ENCODE data around the gene KLK7. TPM values are rescaled to one million over a fixed set of nuclear protein-coding genes. Genes with fewer than 3 reads are reported as not detected.

The KLK7 gene
- total RNA-seq (2022; extraction: Qiagen RNA extraction; ENCODE audit: low read depth), result not detected in 5 replicates

DNA sequence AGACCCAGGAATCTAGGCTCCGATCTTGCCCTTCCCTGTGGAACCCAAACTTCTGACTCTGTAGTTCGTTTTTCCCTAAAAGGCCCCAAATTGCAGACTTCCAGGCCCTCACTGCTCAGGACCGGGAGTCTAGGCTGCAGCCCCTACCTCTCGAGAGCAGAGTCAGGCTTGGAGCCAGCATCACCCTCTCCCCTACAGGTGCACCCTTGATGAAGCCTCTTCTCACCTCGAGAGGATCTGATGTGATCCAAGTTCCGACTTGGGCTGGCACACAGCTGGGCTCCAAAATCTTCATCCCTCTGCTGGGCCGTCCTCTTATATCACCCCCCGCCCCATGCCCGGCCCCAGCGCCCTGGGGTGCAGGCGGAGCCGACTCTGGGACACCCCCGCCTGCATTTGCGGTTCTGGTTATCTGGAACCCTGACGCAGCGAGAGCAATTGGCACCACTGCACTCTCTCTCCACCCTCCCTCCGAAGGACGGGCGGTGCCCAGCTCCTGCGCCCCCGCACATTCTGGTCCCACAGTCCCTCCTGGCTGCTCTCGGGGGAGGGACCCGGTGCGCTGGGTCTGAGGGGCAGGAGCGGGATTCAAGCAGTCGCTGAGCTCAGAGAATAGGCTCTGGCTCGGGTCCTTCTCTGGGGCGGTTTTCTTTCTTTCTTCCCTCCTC lies at the start of gene KLK7:
TSS of gene KLK7 (minus strand) at position 293 of the 668 bp plus-strand sequence. CDS start 1,518 bp downstream, outside the sequence.

DNA sequence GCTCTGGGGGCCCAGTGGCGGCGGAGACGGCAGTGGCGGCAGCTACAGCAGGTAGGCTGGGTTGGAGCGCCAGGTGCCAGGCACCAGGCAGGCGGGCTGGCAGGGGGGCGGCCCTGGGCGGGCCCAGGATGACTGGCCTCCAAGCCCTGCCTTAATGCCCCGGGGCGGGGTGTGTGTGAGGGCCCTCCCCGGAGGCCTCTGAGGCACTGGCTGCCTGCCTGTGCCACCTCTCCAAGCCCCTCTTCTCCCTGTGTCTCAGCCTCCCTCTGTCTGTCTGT lies 42.8 kb upstream of the KLK7 start, which contains the start of gene KLK11:
TSS of gene KLK11 (minus strand) at position 63 of the 278 bp plus-strand sequence. CDS start 985 bp downstream, outside the sequence.

DNA sequence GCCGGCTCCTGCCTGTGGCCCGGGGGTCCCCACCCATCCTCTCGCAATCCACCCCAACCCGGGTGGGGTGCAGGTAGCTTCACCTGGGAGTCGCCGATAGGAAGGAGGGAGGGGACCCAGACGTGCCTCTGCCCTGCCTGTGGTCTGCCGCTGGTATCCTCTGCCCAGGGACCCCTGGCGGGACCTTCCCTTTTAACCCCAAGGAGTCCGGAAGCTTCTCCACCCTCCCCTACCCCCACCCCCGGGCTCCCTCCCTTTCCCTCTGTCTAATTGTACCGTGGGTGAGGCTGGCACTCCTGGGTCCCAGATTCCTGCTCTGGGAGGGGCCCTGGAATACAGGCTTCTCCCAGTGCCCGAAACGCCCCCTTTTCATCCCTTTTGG lies 35.8 kb upstream of the KLK7 start, which contains the start of gene KLK10:
TSS of gene KLK10 (minus strand) at position 166 of the 382 bp plus-strand sequence. CDS start 579 bp downstream, outside the sequence.

DNA sequence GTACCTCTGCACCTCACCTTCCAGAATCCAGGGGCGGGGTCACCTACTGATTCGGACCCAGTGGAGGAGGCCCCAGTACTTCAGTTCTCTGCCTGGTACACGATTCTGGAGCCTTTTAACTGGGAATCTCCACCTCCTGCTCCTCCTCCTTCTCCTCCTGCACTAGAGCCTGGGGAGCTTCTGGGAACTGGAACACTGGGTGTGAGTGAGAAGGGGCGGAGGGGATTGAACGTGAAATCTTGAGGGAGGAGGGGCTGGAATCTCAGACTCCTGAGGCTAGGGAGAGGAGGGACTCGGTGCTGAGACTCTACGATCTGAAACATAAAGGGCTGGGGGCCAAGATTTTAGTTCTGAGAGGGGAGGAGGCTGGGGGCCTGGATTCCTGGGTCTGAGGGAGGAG lies 17.8 kb upstream of the KLK7 start, which contains the start of gene KLK8:
TSS of gene KLK8 (minus strand) at position 90 of the 400 bp plus-strand sequence. CDS start 437 bp downstream, outside the sequence.

DNA sequence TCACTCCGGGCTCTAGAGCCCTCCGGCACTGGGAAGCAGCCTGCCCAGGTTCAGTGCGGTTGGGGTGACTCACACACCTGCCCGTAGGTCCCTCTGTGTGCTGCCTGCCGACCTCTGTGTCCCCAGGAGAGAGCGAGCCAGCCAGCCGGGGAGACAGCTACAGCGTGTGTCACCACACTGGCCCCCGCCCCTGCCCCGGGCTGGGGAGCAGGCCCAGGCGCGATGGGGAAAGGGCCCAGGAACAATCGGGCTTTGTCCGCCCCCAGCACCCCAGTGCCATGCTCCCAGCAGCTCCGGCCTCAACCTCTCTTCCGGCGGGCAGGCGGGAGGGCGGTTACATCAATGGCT lies 14.3 kb downstream of the KLK7 start, which contains the start of gene KLK6:
TSS of gene KLK6 (minus strand) at position 179 of the 348 bp plus-strand sequence. CDS start 1,487 bp downstream, outside the sequence.

DNA sequence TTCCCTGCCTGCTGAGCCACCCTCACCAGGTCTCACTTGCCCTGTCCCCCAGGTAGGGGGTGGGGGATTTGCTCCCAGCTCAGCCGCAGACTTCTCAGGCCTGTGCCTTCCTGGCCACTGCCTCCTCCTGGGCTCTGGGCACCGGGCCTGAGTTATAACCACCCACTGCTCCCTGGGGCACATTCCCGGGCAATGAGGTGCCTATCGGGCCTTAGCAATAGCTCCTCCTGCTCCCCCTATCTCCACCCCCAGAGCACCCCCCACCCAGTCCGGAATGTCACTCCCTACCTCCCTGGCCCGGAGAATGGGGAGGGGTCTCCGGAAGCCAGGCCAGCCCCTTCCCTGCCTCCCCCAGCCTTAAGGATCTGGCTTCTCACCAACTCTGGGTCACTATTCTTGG lies 30.8 kb downstream of the KLK7 start, which contains the start of gene KLK5:
TSS of gene KLK5 (minus strand) at position 129 of the 400 bp plus-strand sequence. CDS start 381 bp downstream, outside the sequence.

Other genes with a start within 250 kb of the KLK7 start
- not detected in 5 replicates for gene GPR32, start 213.5 kb downstream of the KLK7 start, total RNA-seq (2022; extraction: Qiagen RNA extraction; ENCODE audit: low read depth)
- gene ACP4, start 193.5 kb downstream of the KLK7 start, total RNA-seq (2022; extraction: Qiagen RNA extraction; ENCODE audit: low read depth), result not detected in 5 replicates
- gene KLK1, start 160.1 kb downstream of the KLK7 start, total RNA-seq (2022; extraction: Qiagen RNA extraction; ENCODE audit: low read depth), result 0.16 to 0.46 TPM (median 0.17 TPM) in 3 of 5 replicates, not detected in the others
- not detected in 5 replicates for gene KLK15, start 150.3 kb downstream of the KLK7 start, total RNA-seq (2022; extraction: Qiagen RNA extraction; ENCODE audit: low read depth)
- 0.17 TPM in 1 of 5 replicates, not detected in the others for gene KLK3, start 129.0 kb downstream of the KLK7 start, total RNA-seq (2022; extraction: Qiagen RNA extraction; ENCODE audit: low read depth)
- gene KLK2, start 110.5 kb downstream of the KLK7 start, total RNA-seq (2022; extraction: Qiagen RNA extraction; ENCODE audit: low read depth), result 0.14 to 0.17 TPM in 2 of 5 replicates, not detected in the others
- gene KLK4, start 72.5 kb downstream of the KLK7 start, total RNA-seq (2022; extraction: Qiagen RNA extraction; ENCODE audit: low read depth), result 0.19 to 0.61 TPM (median 0.43 TPM) in 3 of 5 replicates, not detected in the others
- gene KLK5, start 30.9 kb downstream of the KLK7 start, total RNA-seq (2022; extraction: Qiagen RNA extraction; ENCODE audit: low read depth), result 0.09 TPM in 1 of 5 replicates, not detected in the others
- 0.15 to 1.5 TPM (median 0.28 TPM) in 5 replicates for gene KLK6, start 14.3 kb downstream of the KLK7 start, total RNA-seq (2022; extraction: Qiagen RNA extraction; ENCODE audit: low read depth)
- not detected in 5 replicates for gene KLK8, start 17.7 kb upstream of the KLK7 start, total RNA-seq (2022; extraction: Qiagen RNA extraction; ENCODE audit: low read depth)
- gene KLK10, start 35.8 kb upstream of the KLK7 start, total RNA-seq (2022; extraction: Qiagen RNA extraction; ENCODE audit: low read depth), result 0.32 to 0.98 TPM (median 0.45 TPM) in 5 replicates
- gene KLK11, start 42.7 kb upstream of the KLK7 start, total RNA-seq (2022; extraction: Qiagen RNA extraction; ENCODE audit: low read depth), result 0.63 TPM in 1 of 5 replicates, not detected in the others
- gene KLK12, start 51.1 kb upstream of the KLK7 start, total RNA-seq (2022; extraction: Qiagen RNA extraction; ENCODE audit: low read depth), result not detected in 5 replicates
- 0.18 TPM in 1 of 5 replicates, not detected in the others for gene KLK13, start 81.2 kb upstream of the KLK7 start, total RNA-seq (2022; extraction: Qiagen RNA extraction; ENCODE audit: low read depth)
- 0.32 to 0.71 TPM (median 0.42 TPM) in 5 replicates for gene KLK14, start 99.0 kb upstream of the KLK7 start, total RNA-seq (2022; extraction: Qiagen RNA extraction; ENCODE audit: low read depth)
- 5.9 to 14.1 TPM (median 13.1 TPM) in 5 replicates for gene CTU1, start 124.5 kb upstream of the KLK7 start, total RNA-seq (2022; extraction: Qiagen RNA extraction; ENCODE audit: low read depth)
- gene SIGLEC9, start 141.0 kb upstream of the KLK7 start, total RNA-seq (2022; extraction: Qiagen RNA extraction; ENCODE audit: low read depth), result 0.06 to 0.08 TPM in 2 of 5 replicates, not detected in the others
- gene SIGLEC7, start 158.4 kb upstream of the KLK7 start, total RNA-seq (2022; extraction: Qiagen RNA extraction; ENCODE audit: low read depth), result not detected in 5 replicates
- not detected in 5 replicates for gene CD33, start 241.2 kb upstream of the KLK7 start, total RNA-seq (2022; extraction: Qiagen RNA extraction; ENCODE audit: low read depth)